Measurements from ENCODE around the gene NPHP4. TPM values are rescaled to one million over a fixed set of nuclear protein-coding genes. Genes with fewer than 3 reads are reported as not detected.

The NPHP4 gene
- total and polyA plus RNA-seq, 10 of the 15 experiments (the other 5 are each of a cell fraction or from before 2014, with no cell fraction given) = 0.16 to 10.5 (median 3.1) TPM

DNA sequence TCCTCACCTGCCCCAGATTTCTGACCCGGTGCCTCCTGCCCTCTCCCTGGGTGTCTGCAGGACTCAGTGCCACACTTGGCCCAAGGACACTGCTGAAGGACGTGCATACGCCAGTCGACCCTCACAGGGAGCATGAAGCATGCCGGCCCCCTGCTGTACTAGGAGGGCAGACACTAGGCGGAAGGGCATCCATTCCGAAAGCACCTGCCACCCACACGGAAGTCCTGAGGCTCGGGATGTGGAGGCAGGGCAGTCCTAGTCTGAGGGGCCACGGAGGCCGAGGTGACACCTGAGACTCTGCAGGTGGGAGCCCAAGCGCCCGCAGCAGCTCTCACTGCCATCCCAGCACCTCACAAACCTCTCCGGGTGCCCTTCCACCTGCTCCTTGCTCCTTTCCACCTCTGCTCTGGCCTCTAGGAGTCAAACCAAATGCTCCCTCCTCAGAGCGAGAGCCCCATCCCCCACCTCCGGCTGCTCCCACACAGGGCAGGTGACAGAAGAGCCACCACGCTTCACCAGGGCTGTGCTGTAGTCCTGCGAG, 2.4 kb downstream of the NPHP4 start:
- in situ Hi-C loops (cut with MboI) = no loop called here
- TF ChIP-seq SMC3 (IDR thresholded peaks at IDR 0.05; ENCODE audit: borderline replicate concordance, low read length) = no peak
- TF ChIP-seq KLF5 (IDR thresholded peaks at IDR 0.05; ENCODE audit: partially characterized antibody) = no peak
- no peak for TF ChIP-seq SIN3A (IDR thresholded peaks at IDR 0.05; ENCODE audit: low read depth, low read length)
- no peak for TF ChIP-seq CEBPB (IDR thresholded peaks at IDR 0.05; ENCODE audit: borderline replicate concordance in 1 of 2, low read depth in 2 of 2, low read length in 2 of 2)
- TF ChIP-seq LARP7 (IDR thresholded peaks at IDR 0.05) = no peak
- TF ChIP-seq KDM1A (IDR thresholded peaks at IDR 0.05; ENCODE audit: borderline replicate concordance) = no peak
- TF ChIP-seq MEF2B (IDR thresholded peaks at IDR 0.05; ENCODE audit: partially characterized antibody, poor library complexity, severe bottlenecking) = no peak
- TF ChIP-seq TBL1XR1 (IDR thresholded peaks at IDR 0.05; ENCODE audit: low read depth, low read length) = no peak
- no peak for TF ChIP-seq PAX8 (IDR thresholded peaks at IDR 0.05)
- TF ChIP-seq CBX5 (IDR thresholded peaks at IDR 0.05; ENCODE audit: low read depth) = no peak
- TF ChIP-seq PAX5 (IDR thresholded peaks at IDR 0.05; ENCODE audit: borderline replicate concordance, low read depth, low read length) = no peak
- no peak for TF ChIP-seq JUND (IDR thresholded peaks at IDR 0.05; ENCODE audit: low read depth, low read length)
- Histone ChIP-seq H3K36me3 (ENCODE audit: control insufficient read depth in 2 of 2, insufficient read depth in 2 of 2, low read length in 1 of 2) (no peaks in the 10 kb centered on the region; a peak in 2 of 4 replicates), H3K4me3 (no peak overlapping the region), H3K27ac (ENCODE audit: control insufficient read depth, insufficient read depth) (no peak overlapping the region), H4K20me1 (ENCODE audit: control insufficient read depth, insufficient read depth) (no peaks in the 10 kb centered on the region), H3K9me3 (replicated peaks; ENCODE audit: control insufficient read depth, insufficient read depth, low read length) (no peaks in the 10 kb centered on the region), H3K79me2 (ENCODE audit: control insufficient read depth, insufficient read depth, low read length) (peaks cover 24% of the 10 kb centered on the region), H3K9ac (ENCODE audit: control insufficient read depth, insufficient read depth, low read length) (no peak overlapping the region), H3K4me2 (ENCODE audit: control insufficient read depth, insufficient read depth) (no peak overlapping the region), H3K4me1 (ENCODE audit: control insufficient read depth, insufficient read depth, low read length) (peaks cover 13% of the 10 kb centered on the region), H2AFZ (ENCODE audit: control insufficient read depth, low read depth, low read length) (no peak overlapping the region), H3K27me3 (replicated peaks in 1 of 2; ENCODE audit: control insufficient read depth in 2 of 2, insufficient read depth in 2 of 2, low read length in 1 of 2) (no peaks in the 10 kb centered on the region)
- SMC1A ChIA-PET (ENCODE audit: uncharacterized antibody, unreplicated experiment) = no interaction called here
- DNase-seq (ENCODE audit: low read depth, low spot score) (no peak), ATAC-seq (no peak), FAIRE-seq (no peak)
- 78% methylated on average over 18 of the region's 18 CpGs for WGBS (ENCODE audit: insufficient coverage, insufficient replicate concordance, low lambda C conversion rate, missing lambda C conversion rate)
- intact Hi-C loops (cut with micrococcal nuclease; ENCODE audit: unreplicated experiment) = no loop called here
- CTCF ChIA-PET = no interaction called here
- RAD21 ChIA-PET (ENCODE audit: unreplicated experiment) = no interaction called here
- no TSS peak for BruUV-seq (replicated peaks)
- POLR2A ChIA-PET = no interaction called here

All from GM12878 (cell line).